GM18858 (cell line): ENCODE results near the gene SPTSSA.
A peak's percentile ranks its signal among the peaks of the same experiment; 100 is the strongest.
"Not testable (repeated sequence)": the region's sequence is repeated elsewhere in the genome, so short reads cannot be mapped to it uniquely, and the experiment has no call there.

Source experiments
- ATAC-seq: cut with Tn5 transposase; IDR thresholded peaks from one replicate; pipeline ENCODE4 v1.9.1; 2021; ENCODE audit not compliant: unreplicated experiment

The SPTSSA gene

GRCh38 chr14:34462132-34462893 lies at the start of gene SPTSSA:
Gene SPTSSA, minus strand, starts transcription at chr14:34462240. Its CDS starts 33 bp downstream, at chr14:34462207.
- peak; percentile 82 for ATAC-seq

GRCh38 chr14:34507884-34508283 lies 45.8 kb upstream of the SPTSSA start:
- ATAC-seq, result no peak

- ATAC-seq, result no peak
Observed at GRCh38 chr14:34507459-34507858, 45.4 kb upstream of the SPTSSA start.

GRCh38 chr14:34505124-34505491 lies 43.1 kb upstream of the SPTSSA start:
- ATAC-seq, result not testable (repeated sequence)

GRCh38 chr14:34504027-34504426 lies 42.0 kb upstream of the SPTSSA start:
- not testable (repeated sequence) for ATAC-seq

GRCh38 chr14:34502545-34503225 lies 40.6 kb upstream of the SPTSSA start:
- ATAC-seq, result no peak

GRCh38 chr14:34502001-34502400 lies 40.0 kb upstream of the SPTSSA start:
- no peak for ATAC-seq

GRCh38 chr14:34501004-34501580 lies 39.1 kb upstream of the SPTSSA start:
- ATAC-seq, result no peak

GRCh38 chr14:34498684-34499412 lies 36.8 kb upstream of the SPTSSA start:
- ATAC-seq, result no peak

- no peak for ATAC-seq
Observed at GRCh38 chr14:34496679-34497513, 34.9 kb upstream of the SPTSSA start.

GRCh38 chr14:34496007-34496678 lies 34.1 kb upstream of the SPTSSA start:
- no peak for ATAC-seq

GRCh38 chr14:34489324-34489723 lies 27.3 kb upstream of the SPTSSA start:
- ATAC-seq, result no peak

- no peak for ATAC-seq
Observed at GRCh38 chr14:34488528-34488927, 26.5 kb upstream of the SPTSSA start.

- no peak for ATAC-seq
Observed at GRCh38 chr14:34484726-34485125, 22.7 kb upstream of the SPTSSA start.

GRCh38 chr14:34482463-34482862 lies 20.4 kb upstream of the SPTSSA start:
- no peak for ATAC-seq

- no peak for ATAC-seq
Observed at GRCh38 chr14:34479694-34480093, 17.7 kb upstream of the SPTSSA start.

- ATAC-seq, result no peak
Observed at GRCh38 chr14:34478261-34478660, 16.2 kb upstream of the SPTSSA start.

- ATAC-seq, result not testable (repeated sequence)
Observed at GRCh38 chr14:34476036-34476435, 14.0 kb upstream of the SPTSSA start.

- ATAC-seq, result no peak
Observed at GRCh38 chr14:34475163-34475562, 13.1 kb upstream of the SPTSSA start.

- ATAC-seq, result no peak
Observed at GRCh38 chr14:34474187-34474679, 12.2 kb upstream of the SPTSSA start.
